ENCODE results near the gene TBC1D14. TPM values are rescaled to one million over a fixed set of nuclear protein-coding genes. Genes with fewer than 3 reads are reported as not detected.
"Not testable (repeated sequence)": the region's sequence is repeated elsewhere in the genome, so short reads cannot be mapped to it uniquely, and the experiment has no call there.

Gene TBC1D14
- total RNA-seq, 4 donors from 2014 or later = 44.8 to 67.7 (median 55.7) TPM

GRCh38 chr4:6901669-6902317 lies 7.8 kb upstream of the TBC1D14 start:
- Histone ChIP-seq H3K4me1 (no peaks in the 10 kb centered on the region), H3K27me3 (no peaks in the 10 kb centered on the region), H3K36me3 (no peaks in the 10 kb centered on the region), H3K9me3 (no peaks in the 10 kb centered on the region), H3K4me3 (no peak overlapping the region), H3K27ac (no peak overlapping the region)
- TF ChIP-seq POLR2A (IDR thresholded peaks at IDR 0.05) = no peak
- no peak for TF ChIP-seq CTCF (IDR thresholded peaks at IDR 0.05)
- DNase-seq = peak in 1 of 3 donors; percentile 39

- no peaks in the 10 kb centered on the region for H3K4me1 ChIP-seq
- H3K4me3 ChIP-seq = no peak overlapping the region
- H3K36me3 ChIP-seq = no peaks in the 10 kb centered on the region
- no peak overlapping the region for H3K27ac ChIP-seq
- H3K27me3 ChIP-seq = no peaks in the 10 kb centered on the region
- DNase-seq = peak in 1 of 3 donors; percentile 40
- TF ChIP-seq CTCF (IDR thresholded peaks at IDR 0.05) (no peak), POLR2A (IDR thresholded peaks at IDR 0.05) (no peak)
- H3K9me3 ChIP-seq = no peaks in the 10 kb centered on the region
Measured at GRCh38 chr4:6902318-6903042, 7.1 kb upstream of the TBC1D14 start.

DNA sequence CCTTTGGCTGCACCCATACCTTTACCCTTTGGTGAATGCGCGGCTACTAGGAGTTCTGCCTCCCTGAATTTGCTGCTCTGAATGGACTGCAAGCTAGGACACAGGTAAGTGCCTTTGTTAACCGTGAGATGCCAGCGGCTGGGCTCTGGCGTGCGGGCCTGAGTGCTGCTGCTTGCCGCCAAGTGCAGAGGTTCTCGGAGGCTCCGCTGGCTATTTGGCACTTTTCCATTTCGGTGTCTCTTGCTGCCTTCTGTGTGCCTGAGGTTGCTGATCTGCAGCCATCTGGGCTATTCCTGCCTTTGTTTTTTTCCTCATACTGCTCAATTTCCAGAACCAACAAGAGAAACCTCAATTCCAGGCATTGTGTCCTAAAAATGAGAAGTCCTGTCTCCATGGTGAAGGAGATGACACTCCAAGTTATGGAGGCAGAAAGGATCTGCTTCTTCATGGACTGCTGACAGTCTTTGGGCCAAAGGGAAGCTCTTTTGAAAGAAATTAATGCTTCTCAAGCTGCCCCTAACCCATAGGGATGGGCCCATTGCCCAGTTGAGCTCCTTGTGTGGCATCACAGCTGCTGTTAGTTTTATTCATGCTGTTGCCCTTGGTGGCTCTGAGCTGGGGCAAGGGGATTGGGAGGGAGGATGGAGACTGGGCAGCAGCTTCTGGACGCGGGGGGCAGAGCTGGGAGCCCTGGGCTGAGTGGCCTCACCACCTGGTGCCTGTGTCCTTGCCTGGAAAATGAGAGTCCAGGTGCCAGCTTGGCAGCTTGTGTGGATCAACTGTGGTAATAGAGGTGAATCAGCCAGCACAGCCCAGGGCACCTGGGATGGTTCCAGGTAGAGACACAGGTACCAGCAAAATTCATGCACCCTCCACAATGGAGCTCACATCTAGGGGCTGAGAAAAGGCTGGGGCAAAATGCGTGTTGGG lies 3.8 kb upstream of the TBC1D14 start:
- H3K27ac ChIP-seq = no peak overlapping the region
- no peaks in the 10 kb centered on the region for H3K36me3 ChIP-seq
- no peaks in the 10 kb centered on the region for H3K9me3 ChIP-seq
- no peaks in the 10 kb centered on the region for H3K27me3 ChIP-seq
- no peak overlapping the region for H3K4me3 ChIP-seq
- DNase-seq = peak in 1 of 3 donors; percentile 43
- peaks cover 0 to 16% (median 4%) of the 10 kb centered on the region in 4 donors for H3K4me1 ChIP-seq
- TF ChIP-seq POLR2A (IDR thresholded peaks at IDR 0.05) (no peak), CTCF (IDR thresholded peaks at IDR 0.05) (no peak)

DNA sequence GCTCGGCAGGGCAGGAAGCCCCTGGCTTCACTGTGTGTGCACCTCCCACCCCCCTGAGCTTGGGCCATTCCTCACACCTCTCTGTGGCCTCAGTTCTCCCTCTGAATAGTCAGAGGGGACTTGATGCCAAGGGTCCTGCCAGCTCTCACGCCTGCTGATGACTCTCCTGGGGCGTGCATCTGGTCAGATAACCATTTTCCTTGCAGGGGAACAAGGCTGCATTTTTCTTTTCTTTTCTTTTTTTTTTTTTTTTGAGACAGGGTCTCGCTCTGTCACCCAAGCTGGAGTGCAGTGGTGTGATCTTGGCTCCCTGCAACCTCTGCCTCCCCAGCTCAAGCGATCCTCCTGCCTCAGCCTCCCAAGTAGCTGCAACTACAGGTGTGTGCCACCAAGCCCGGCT lies 3.1 kb upstream of the TBC1D14 start:
- not testable (repeated sequence) for H3K27me3 ChIP-seq, H3K4me3 ChIP-seq, H3K36me3 ChIP-seq, H3K9me3 ChIP-seq, H3K27ac ChIP-seq
- peaks cover 0 to 22% (median 4%) of the 10 kb centered on the region in 4 donors for H3K4me1 ChIP-seq
- peak in 1 of 3 donors; percentile 29 for DNase-seq

DNA sequence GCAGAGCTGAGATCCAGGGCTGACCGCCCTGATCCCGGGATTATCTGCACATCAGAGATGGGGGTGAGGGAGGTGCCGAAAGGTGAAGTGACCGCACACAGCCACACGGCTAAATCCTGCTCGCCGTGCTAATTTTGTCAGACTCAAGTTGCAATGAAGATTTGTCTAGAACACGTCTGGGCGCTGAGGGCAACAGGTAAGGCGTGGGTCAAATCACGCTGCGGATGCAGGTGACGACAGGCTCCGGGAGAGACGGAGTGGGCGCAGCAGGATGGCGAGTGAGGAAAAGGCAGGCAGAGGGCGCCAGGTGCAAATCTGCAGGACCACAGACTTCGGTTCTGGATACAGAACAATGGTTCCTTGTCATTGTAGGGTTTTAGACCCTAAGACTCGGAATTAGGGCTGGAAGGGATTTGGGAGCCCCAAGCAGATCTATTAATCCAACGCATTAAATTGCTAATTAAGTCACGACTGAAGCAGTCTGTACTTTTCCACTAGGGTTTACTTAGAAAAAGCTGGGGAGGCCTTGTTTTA lies 1.9 kb upstream of the TBC1D14 start:
- Histone ChIP-seq H3K4me3 (no peak overlapping the region), H3K27ac (no peak overlapping the region), H3K36me3 (no peaks in the 10 kb centered on the region), H3K9me3 (no peaks in the 10 kb centered on the region), H3K4me1 (peaks cover 0 to 22% (median 4%) of the 10 kb centered on the region in 4 donors), H3K27me3 (no peaks in the 10 kb centered on the region)
- peak; percentile 36 to 81 (median 75) for DNase-seq
- TF ChIP-seq CTCF (IDR thresholded peaks at IDR 0.05) = peak in 5 of 6 experiments; percentile 5 to 76 (median 56)
- no peak for TF ChIP-seq POLR2A (IDR thresholded peaks at IDR 0.05)
